IMR-90 (cell line): ENCODE results near the gene ADH1A.

Source experiments
- BHLHE40 ChIP-seq: fragments of 150-350 bp; IDR thresholded peaks from 2 replicates; pipeline ENCODE4 v1.6.1; 2016; ENCODE audit warnings: mild to moderate bottlenecking, low read depth, low read length
- CHD1 ChIP-seq: IDR thresholded peaks from 2 replicates; pipeline ENCODE4 v1.6.1; 2012; ENCODE audit warnings: low read depth, low read length, improper control_type of control experiment
- FOS ChIP-seq: fragments of 150-350 bp; IDR thresholded peaks from 2 replicates; pipeline ENCODE4 v1.6.1; 2016; ENCODE audit warnings: low read depth, low read length
- POLR2A ChIP-seq: IDR thresholded peaks from 2 replicates; pipeline ENCODE4 v1.6.1; 2012; ENCODE audit warnings: mild to moderate bottlenecking, low read depth, low read length
- RAD21 ChIP-seq: IDR thresholded peaks from 2 replicates; pipeline ENCODE4 v1.6.1; 2012; ENCODE audit warnings: low read length, improper control_type of control experiment
- RCOR1 ChIP-seq: IDR thresholded peaks from 2 replicates; pipeline ENCODE4 v1.6.1; 2012; ENCODE audit warnings: mild to moderate bottlenecking, low read length, improper control_type of control experiment; ENCODE audit not compliant: insufficient replicate concordance
- RFX5 ChIP-seq: IDR thresholded peaks from 2 replicates; pipeline ENCODE4 v1.8.0; 2012; ENCODE audit warnings: low read depth, mild to moderate bottlenecking, low read length, moderate library complexity
- TF ChIP-seq, protein P1 (sequence below): conservative IDR thresholded peaks from 2 replicates; pipeline ENCODE4 v1.5.1; 2012; ENCODE audit warnings: mild to moderate bottlenecking, low read depth, low read length, improper control_type of control experiment
- TF ChIP-seq, protein P2 (sequence below): fragments of 150-350 bp; IDR thresholded peaks from 2 replicates; pipeline ENCODE4 v1.6.1; 2017; ENCODE audit warnings: mild to moderate bottlenecking, antibody characterized with exemption, low read length, low read depth
- TF ChIP-seq, protein P3 (sequence below): fragments of 150-350 bp; IDR thresholded peaks from 2 replicates; pipeline ENCODE4 v1.6.1; 2016; ENCODE audit warnings: low read depth, mild to moderate bottlenecking, low read length, moderate library complexity, borderline replicate concordance

DNA sequence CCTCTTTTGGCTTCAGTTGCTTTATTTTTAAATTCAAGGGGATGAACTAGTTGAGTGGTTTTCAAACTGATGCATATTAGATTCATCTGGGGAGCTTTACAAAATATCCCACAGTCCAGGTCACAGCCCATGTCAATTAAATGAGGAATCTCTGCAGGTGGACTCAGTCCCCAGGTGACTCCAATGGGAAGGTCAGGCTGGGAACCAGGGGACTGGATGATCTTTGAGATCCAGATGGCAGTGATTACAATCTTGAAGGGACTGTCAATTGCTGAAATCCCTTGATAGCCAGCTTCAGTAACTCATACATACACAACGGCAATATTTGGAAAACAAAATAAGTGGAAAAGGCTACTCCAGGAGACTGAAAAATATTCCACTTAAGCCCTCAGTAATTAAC lies 23.4 kb upstream of the ADH1A start:
- TF ChIP-seq RAD21, result no peak
- TF ChIP-seq, protein P1, sequence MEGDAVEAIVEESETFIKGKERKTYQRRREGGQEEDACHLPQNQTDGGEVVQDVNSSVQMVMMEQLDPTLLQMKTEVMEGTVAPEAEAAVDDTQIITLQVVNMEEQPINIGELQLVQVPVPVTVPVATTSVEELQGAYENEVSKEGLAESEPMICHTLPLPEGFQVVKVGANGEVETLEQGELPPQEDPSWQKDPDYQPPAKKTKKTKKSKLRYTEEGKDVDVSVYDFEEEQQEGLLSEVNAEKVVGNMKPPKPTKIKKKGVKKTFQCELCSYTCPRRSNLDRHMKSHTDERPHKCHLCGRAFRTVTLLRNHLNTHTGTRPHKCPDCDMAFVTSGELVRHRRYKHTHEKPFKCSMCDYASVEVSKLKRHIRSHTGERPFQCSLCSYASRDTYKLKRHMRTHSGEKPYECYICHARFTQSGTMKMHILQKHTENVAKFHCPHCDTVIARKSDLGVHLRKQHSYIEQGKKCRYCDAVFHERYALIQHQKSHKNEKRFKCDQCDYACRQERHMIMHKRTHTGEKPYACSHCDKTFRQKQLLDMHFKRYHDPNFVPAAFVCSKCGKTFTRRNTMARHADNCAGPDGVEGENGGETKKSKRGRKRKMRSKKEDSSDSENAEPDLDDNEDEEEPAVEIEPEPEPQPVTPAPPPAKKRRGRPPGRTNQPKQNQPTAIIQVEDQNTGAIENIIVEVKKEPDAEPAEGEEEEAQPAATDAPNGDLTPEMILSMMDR, result no peak
- no peak for TF ChIP-seq POLR2A
- TF ChIP-seq FOS, result no peak
- TF ChIP-seq, protein P2, sequence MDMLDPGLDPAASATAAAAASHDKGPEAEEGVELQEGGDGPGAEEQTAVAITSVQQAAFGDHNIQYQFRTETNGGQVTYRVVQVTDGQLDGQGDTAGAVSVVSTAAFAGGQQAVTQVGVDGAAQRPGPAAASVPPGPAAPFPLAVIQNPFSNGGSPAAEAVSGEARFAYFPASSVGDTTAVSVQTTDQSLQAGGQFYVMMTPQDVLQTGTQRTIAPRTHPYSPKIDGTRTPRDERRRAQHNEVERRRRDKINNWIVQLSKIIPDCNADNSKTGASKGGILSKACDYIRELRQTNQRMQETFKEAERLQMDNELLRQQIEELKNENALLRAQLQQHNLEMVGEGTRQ, result no peak
- no peak for TF ChIP-seq BHLHE40
- TF ChIP-seq, protein P3, sequence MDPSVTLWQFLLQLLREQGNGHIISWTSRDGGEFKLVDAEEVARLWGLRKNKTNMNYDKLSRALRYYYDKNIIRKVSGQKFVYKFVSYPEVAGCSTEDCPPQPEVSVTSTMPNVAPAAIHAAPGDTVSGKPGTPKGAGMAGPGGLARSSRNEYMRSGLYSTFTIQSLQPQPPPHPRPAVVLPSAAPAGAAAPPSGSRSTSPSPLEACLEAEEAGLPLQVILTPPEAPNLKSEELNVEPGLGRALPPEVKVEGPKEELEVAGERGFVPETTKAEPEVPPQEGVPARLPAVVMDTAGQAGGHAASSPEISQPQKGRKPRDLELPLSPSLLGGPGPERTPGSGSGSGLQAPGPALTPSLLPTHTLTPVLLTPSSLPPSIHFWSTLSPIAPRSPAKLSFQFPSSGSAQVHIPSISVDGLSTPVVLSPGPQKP, result no peak
- no peak for TF ChIP-seq CHD1
- no peak for TF ChIP-seq RCOR1
- no peak for TF ChIP-seq RFX5
